B cell (primary cell): ENCODE measurements around the gene PMIS2. TPM values are rescaled to one million over a fixed set of nuclear protein-coding genes. Genes with fewer than 3 reads are reported as not detected.
A peak's percentile ranks its signal among the peaks of the same experiment; 100 is the strongest.

Source experiments
- ATAC-seq: fragments of 200-7000 bp; cut with Tn5 transposase; one replicate; pipeline ENCODE4 v1.10.0; 2021; ENCODE audit warnings: low read depth, mild to moderate bottlenecking, moderate number of reproducible peaks, moderate library complexity
- CTCF ChIA-PET: fragments of 350-600 bp; sonication (Branson Sonifier 250); formaldehyde crosslinking; loops from one replicate; lab custom pipeline; 2021; ENCODE audit warnings: antibody characterized with exemption, inconsistent platforms; lab: Charles Lee
- POLR2A ChIA-PET: fragments of 350-600 bp; sonication (Branson Sonifier 250); formaldehyde crosslinking; loops from one replicate; lab custom pipeline; 2021; ENCODE audit warnings: antibody characterized with exemption; lab: Charles Lee
- DNase-seq: peaks from one replicate; pipeline ENCODE4 v3.0.0; 2013
- H2AFZ ChIP-seq: 2 replicates; pipeline ENCODE4 v1.6.1; 2012; ENCODE audit warnings: mild to moderate bottlenecking, low read depth, low read length; ENCODE audit not compliant: insufficient read depth, poor library complexity, severe bottlenecking
- H3K27ac ChIP-seq, 2 donors: 1 replicate in 1 of 2; 2 replicates in 1 of 2; pipeline ENCODE4 v1.5.1; 2012 to 2013; ENCODE audit warnings: low read length in 2 of 2, mild to moderate bottlenecking in 2 of 2, moderate library complexity in 1 of 2
- H3K27me3 ChIP-seq, 4 experiments: fragments of 200-600 bp in 1 of 4; sonication (generic) in 1 of 4; replicated peaks in 1 of 4; 1 replicate in 2 of 4; 2 replicates in 2 of 4; pipeline versions ENCODE4 v1.6.1 to v1.7.0; 2013 to 2016; ENCODE audit warnings: low read length in 3 of 4, mild to moderate bottlenecking in 2 of 4, mixed read lengths in 1 of 4, moderate library complexity in 1 of 4; ENCODE audit not compliant: insufficient read depth in 4 of 4, control insufficient read depth in 3 of 4; ENCODE audit errors: control extremely low read depth in 1 of 4
- H3K36me3 ChIP-seq, 2 experiments: replicated peaks in 1 of 2; 1 replicate in 1 of 2; 2 replicates in 1 of 2; pipeline versions ENCODE4 v1.6.1 to v1.7.1; 2013; ENCODE audit warnings: low read length in 1 of 2; ENCODE audit not compliant: insufficient read depth in 2 of 2, control insufficient read depth in 1 of 2; ENCODE audit errors: control extremely low read depth in 1 of 2, extremely low read depth in 1 of 2
- H3K4me1 ChIP-seq, 2 donors: fragments of 200-600 bp in 1 of 2; sonication (generic) in 1 of 2; 1 replicate in 1 of 2; 2 replicates in 1 of 2; pipeline versions ENCODE4 v1.5.1 to v1.6.1; 2013 to 2017; ENCODE audit warnings: low read length in 2 of 2; ENCODE audit not compliant: control insufficient read depth in 2 of 2, insufficient read depth in 2 of 2
- H3K4me2 ChIP-seq: replicated peaks from 2 replicates; pipeline ENCODE3; 2012; ENCODE audit warnings: mild to moderate bottlenecking, low read depth, low read length; ENCODE audit not compliant: poor library complexity, severe bottlenecking
- H3K4me3 ChIP-seq, 5 experiments: fragments of 200-600 bp in 1 of 5; sonication (generic) in 1 of 5; 1 replicate in 3 of 5; 2 replicates in 2 of 5; pipeline versions ENCODE4 v1.5.1 to v1.7.0; 2011 to 2016; ENCODE audit warnings: low read length in 4 of 5, mild to moderate bottlenecking in 4 of 5, low read depth in 2 of 5, control low read depth in 1 of 5, moderate library complexity in 1 of 5; ENCODE audit not compliant: insufficient read depth in 1 of 5; ENCODE audit errors: control extremely low read depth in 1 of 5, extremely low read depth in 1 of 5
- H3K79me2 ChIP-seq: fragments of 200-600 bp; sonication (generic); one replicate; pipeline ENCODE4 v1.6.0; 2016; ENCODE audit warnings: low read length; ENCODE audit not compliant: control insufficient read depth, insufficient read depth
- H3K9ac ChIP-seq: fragments of 200-600 bp; sonication (generic); 2 replicates; pipeline ENCODE4 v1.6.1; 2017; ENCODE audit warnings: mild to moderate bottlenecking, low read length, moderate library complexity
- H3K9me3 ChIP-seq, 3 donors: one replicate each; pipeline versions ENCODE4 v1.6.1 to v1.7.1; 2013; ENCODE audit warnings: low read length in 2 of 3; ENCODE audit not compliant: control insufficient read depth in 2 of 3, insufficient read depth in 1 of 3; ENCODE audit errors: control extremely low read depth in 1 of 3
- H4K20me1 ChIP-seq: 2 replicates; pipeline ENCODE4 v1.6.0; 2012; ENCODE audit warnings: mild to moderate bottlenecking, low read length; ENCODE audit not compliant: insufficient read depth, control insufficient read depth, poor library complexity, severe bottlenecking
- H3K27ac Mint-ChIP-seq: one replicate; pipeline ENCODE4 v1.8.0; 2021; ENCODE audit warnings: mixed read lengths
- H3K27me3 Mint-ChIP-seq: one replicate; pipeline ENCODE4 v1.8.0; 2021; ENCODE audit warnings: mixed read lengths
- H3K4me1 Mint-ChIP-seq: one replicate; pipeline ENCODE4 v1.8.0; 2021; ENCODE audit warnings: mixed read lengths
- H3K4me3 Mint-ChIP-seq: one replicate; pipeline ENCODE4 v1.8.0; 2021; ENCODE audit warnings: mixed read lengths
- H3K9me3 Mint-ChIP-seq: one replicate; pipeline ENCODE4 v1.8.0; 2022; ENCODE audit warnings: mixed read lengths; ENCODE audit not compliant: insufficient read depth
- CTCF ChIP-seq: fragments of 200-600 bp; IDR thresholded peaks from one replicate; pipeline ENCODE4 v1.8.0; 2022; ENCODE audit warnings: antibody characterized with exemption, mild to moderate bottlenecking
- EZH2 ChIP-seq: IDR thresholded peaks from 2 replicates; pipeline ENCODE4 v1.6.1; 2012; ENCODE audit warnings: borderline replicate concordance, low read depth, mild to moderate bottlenecking, moderate library complexity, low read length; ENCODE audit not compliant: insufficient read depth, poor library complexity, severe bottlenecking
- WGBS: methylation state at CpG from one replicate; pipeline ENCODE4 v1.1.5; 2013; ENCODE audit warnings: missing lambda C conversion rate; ENCODE audit not compliant: insufficient coverage; 5-methylcytosine and 5-hydroxymethylcytosine counted together
- intact Hi-C: fragments of 100-400 bp; cut with micrococcal nuclease; formaldehyde crosslinking; loops from one replicate; pipeline ENCODE4 v1.10.0; 2022
- polyA plus RNA-seq: library from polyadenylated mRNA; depleted of rRNA; stranded (reverse); fragments of >200 nt; gene quantifications from 2 replicates; pipeline ENCODE4 v1.2.3, GENCODE V29; 2012
- total RNA-seq, 2 donors: library from RNA; stranded (reverse); fragments of 120-200 nt in 1 of 2; gene quantifications; 1 replicate in 1 of 2; 2 replicates in 1 of 2; pipeline versions ENCODE4 v1.2.3 to v1.2.4, GENCODE V29; 2013 to 2022

PMIS2 gene
- total and polyA plus RNA-seq, 2 donors (not counting 1 experiment from before 2014, with no cell fraction given) = not detected

DNA sequence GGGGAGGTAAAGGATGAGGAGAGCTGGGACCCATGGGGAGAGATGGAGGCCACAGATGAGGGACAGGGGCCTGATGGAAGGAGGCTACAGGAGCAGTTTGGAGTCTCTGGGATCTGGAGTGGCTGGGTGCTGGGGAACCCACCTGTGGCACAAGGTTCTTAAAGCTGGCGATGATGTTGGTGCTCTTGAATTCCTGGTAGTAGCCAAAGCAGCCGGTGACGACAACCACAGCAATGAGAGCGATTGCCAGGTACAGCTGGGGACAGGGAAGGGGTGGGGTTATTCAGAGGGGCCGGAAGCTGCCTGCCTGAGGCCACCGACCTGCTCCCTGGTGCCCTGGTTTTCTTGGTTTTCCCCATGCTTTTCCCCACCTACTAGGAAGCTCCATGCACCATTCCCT lies 25.3 kb upstream of the PMIS2 start:
- ChIA-PET POLR2A (no interaction called here), CTCF (no interaction called here)
- Histone ChIP-seq H3K79me2 (no peaks in the 10 kb centered on the region), H3K27ac (no peak overlapping the region), H4K20me1 (no peaks in the 10 kb centered on the region), H3K4me1 (peaks cover 23 to 24% of the 10 kb centered on the region in 2 donors), H2AFZ (no peak overlapping the region), H3K4me3 (no peak overlapping the region), H3K36me3 (no peaks in the 10 kb centered on the region), H3K27me3 (peaks cover 0 to 51% (median 10%) of the 10 kb centered on the region in 4 experiments), H3K4me2 (no peak overlapping the region), H3K9me3 (peaks cover 0 to 14% (median 0%) of the 10 kb centered on the region in 3 donors), H3K9ac (no peak overlapping the region)
- WGBS = 67% methylated on average over 4 of the region's 6 CpGs
- peaks cover 47% of the 10 kb centered on the region for H3K27me3 Mint-ChIP-seq
- peaks cover 27% of the 10 kb centered on the region for H3K4me1 Mint-ChIP-seq
- DNase-seq (no peak), ATAC-seq (no peak)
- intact Hi-C loops = no loop called here
- H3K27ac Mint-ChIP-seq = no peak overlapping the region
- no peak overlapping the region for H3K4me3 Mint-ChIP-seq
- no peak for TF ChIP-seq CTCF
- H3K9me3 Mint-ChIP-seq = no peaks in the 10 kb centered on the region

DNA sequence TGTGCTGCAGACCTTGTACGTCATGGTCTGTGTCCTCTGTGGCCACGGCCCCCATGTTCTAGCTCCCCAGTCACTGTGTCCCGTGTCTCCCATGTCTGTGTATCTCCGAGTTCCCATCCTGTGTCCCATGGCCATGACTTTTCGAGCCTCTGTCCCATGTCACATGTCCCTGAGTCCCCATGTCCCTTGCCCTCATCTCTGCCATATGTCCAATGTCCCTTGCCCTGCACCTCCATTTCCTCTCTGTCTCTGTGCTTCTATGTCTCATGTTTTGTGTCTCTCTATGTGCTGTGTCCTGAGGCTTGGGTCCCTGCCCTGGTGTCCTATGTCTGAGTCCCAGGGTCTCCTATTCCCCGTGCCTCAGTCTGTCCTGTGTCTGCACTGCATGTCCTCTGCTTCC lies 24.5 kb upstream of the PMIS2 start:
- Mint-ChIP-seq H3K27me3 (peaks cover 47% of the 10 kb centered on the region), H3K9me3 (no peaks in the 10 kb centered on the region), H3K4me3 (no peak overlapping the region), H3K27ac (no peak overlapping the region), H3K4me1 (peaks cover 23% of the 10 kb centered on the region)
- DNase-seq = peak; percentile 8
- Histone ChIP-seq H3K27me3 (peaks cover 0 to 47% (median 10%) of the 10 kb centered on the region in 4 experiments), H4K20me1 (no peaks in the 10 kb centered on the region), H3K4me1 (peaks cover 23 to 24% of the 10 kb centered on the region in 2 donors), H3K9ac (no peak overlapping the region), H2AFZ (no peak overlapping the region), H3K9me3 (peaks cover 0 to 14% (median 0%) of the 10 kb centered on the region in 3 donors), H3K79me2 (no peaks in the 10 kb centered on the region), H3K4me3 (no peak overlapping the region), H3K27ac (no peak overlapping the region), H3K4me2 (no peak overlapping the region), H3K36me3 (no peaks in the 10 kb centered on the region)
- 83% methylated on average over 5 of the region's 6 CpGs for WGBS
- no peak for ATAC-seq
- ChIA-PET POLR2A (no interaction called here), CTCF (no interaction called here)
- intact Hi-C loops = no loop called here
- TF ChIP-seq CTCF = no peak
- TF ChIP-seq EZH2 = no peak
